Calu3 (cell line): ENCODE results near the gene FAM219A. TPM values are rescaled to one million over a fixed set of nuclear protein-coding genes. Genes with fewer than 3 reads are reported as not detected.

Source experiments
- BruUV-seq: library from RNA; stranded (reverse); fragments of 400-500 nt; replicated peaks from 2 replicates; lab custom pipeline; 2021; lab: Mats Ljungman, UMichigan
- CTCF ChIA-PET: fragments of 300-600 bp; sonication (Branson Sonifier 250); formaldehyde crosslinking; loops from one replicate; lab custom pipeline; 2022; ENCODE audit warnings: antibody characterized with exemption; lab: Charles Lee
- DNase-seq: peaks from one replicate; pipeline ENCODE4 v3.0.0; 2022
- H3K27ac Mint-ChIP-seq: one replicate; pipeline ENCODE4 v1.8.0; 2022; ENCODE audit warnings: mixed read lengths; ENCODE audit not compliant: unreplicated experiment
- H3K27me3 Mint-ChIP-seq: one replicate; pipeline ENCODE4 v1.8.0; 2022; ENCODE audit warnings: mixed read lengths; ENCODE audit not compliant: unreplicated experiment
- H3K36me3 Mint-ChIP-seq: one replicate; pipeline ENCODE4 v1.8.0; 2022; ENCODE audit warnings: mild to moderate bottlenecking, moderate library complexity, mixed read lengths; ENCODE audit not compliant: insufficient read depth, unreplicated experiment
- H3K4me1 Mint-ChIP-seq: one replicate; pipeline ENCODE4 v1.8.0; 2022; ENCODE audit warnings: mild to moderate bottlenecking, low read depth, mixed read lengths; ENCODE audit not compliant: unreplicated experiment
- H3K4me3 Mint-ChIP-seq: one replicate; pipeline ENCODE4 v1.8.0; 2022; ENCODE audit warnings: mild to moderate bottlenecking, low read depth, moderate library complexity, mixed read lengths; ENCODE audit not compliant: unreplicated experiment
- H3K9me3 Mint-ChIP-seq: one replicate; pipeline ENCODE4 v1.8.0; 2022; ENCODE audit warnings: low read depth, mixed read lengths; ENCODE audit not compliant: unreplicated experiment
- intact Hi-C: fragments of 100-400 bp; cut with micrococcal nuclease; formaldehyde crosslinking; loops from one replicate; pipeline ENCODE4 v1.10.0; 2022; ENCODE audit not compliant: unreplicated experiment
- total RNA-seq: library from RNA; stranded (reverse); gene quantifications from 2 replicates; pipeline ENCODE4 v1.2.3, GENCODE V29; 2022
- TF ChIP-seq, protein P1 (sequence below): fragments of 200-600 bp; IDR thresholded peaks from one replicate; pipeline ENCODE4 v1.8.0; 2022; ENCODE audit warnings: antibody characterized with exemption; ENCODE audit not compliant: unreplicated experiment

The FAM219A gene
- total RNA-seq, 1 experiment from 2014 or later = 13.1 TPM

DNA sequence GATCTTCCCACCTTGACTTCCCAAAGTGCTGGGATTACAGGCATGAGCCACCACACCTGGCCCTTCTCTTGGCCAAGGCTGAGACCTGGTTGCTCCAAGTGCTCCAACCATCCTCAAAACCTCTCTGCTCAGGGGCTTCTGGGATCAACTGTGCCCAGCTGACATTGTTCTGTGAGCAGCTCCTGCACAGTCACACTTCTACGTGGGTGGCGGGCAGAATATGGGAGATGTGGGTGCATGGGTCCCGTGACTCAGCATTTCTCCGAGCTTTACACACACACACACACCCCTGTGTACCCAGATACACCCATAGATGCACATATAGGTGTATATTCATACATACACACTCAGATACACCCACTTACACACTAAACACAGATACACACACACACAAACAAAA, 71.1 kb downstream of the FAM219A start:
- peaks cover 26% of the 10 kb centered on the region for H3K27me3 Mint-ChIP-seq
- no TSS peak for BruUV-seq
- no peak for DNase-seq
- H3K9me3 Mint-ChIP-seq = no peaks in the 10 kb centered on the region
- no peak overlapping the region for H3K4me3 Mint-ChIP-seq
- TF ChIP-seq, protein P1, sequence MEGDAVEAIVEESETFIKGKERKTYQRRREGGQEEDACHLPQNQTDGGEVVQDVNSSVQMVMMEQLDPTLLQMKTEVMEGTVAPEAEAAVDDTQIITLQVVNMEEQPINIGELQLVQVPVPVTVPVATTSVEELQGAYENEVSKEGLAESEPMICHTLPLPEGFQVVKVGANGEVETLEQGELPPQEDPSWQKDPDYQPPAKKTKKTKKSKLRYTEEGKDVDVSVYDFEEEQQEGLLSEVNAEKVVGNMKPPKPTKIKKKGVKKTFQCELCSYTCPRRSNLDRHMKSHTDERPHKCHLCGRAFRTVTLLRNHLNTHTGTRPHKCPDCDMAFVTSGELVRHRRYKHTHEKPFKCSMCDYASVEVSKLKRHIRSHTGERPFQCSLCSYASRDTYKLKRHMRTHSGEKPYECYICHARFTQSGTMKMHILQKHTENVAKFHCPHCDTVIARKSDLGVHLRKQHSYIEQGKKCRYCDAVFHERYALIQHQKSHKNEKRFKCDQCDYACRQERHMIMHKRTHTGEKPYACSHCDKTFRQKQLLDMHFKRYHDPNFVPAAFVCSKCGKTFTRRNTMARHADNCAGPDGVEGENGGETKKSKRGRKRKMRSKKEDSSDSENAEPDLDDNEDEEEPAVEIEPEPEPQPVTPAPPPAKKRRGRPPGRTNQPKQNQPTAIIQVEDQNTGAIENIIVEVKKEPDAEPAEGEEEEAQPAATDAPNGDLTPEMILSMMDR = no peak
- no peaks in the 10 kb centered on the region for H3K36me3 Mint-ChIP-seq
- CTCF ChIA-PET = no interaction called here
- no peaks in the 10 kb centered on the region for H3K4me1 Mint-ChIP-seq
- no peak overlapping the region for H3K27ac Mint-ChIP-seq
- intact Hi-C loops = no loop called here

- Mint-ChIP-seq H3K4me3 (no peak overlapping the region), H3K27me3 (peaks cover 32% of the 10 kb centered on the region), H3K4me1 (no peaks in the 10 kb centered on the region), H3K9me3 (no peaks in the 10 kb centered on the region), H3K27ac (no peak overlapping the region), H3K36me3 (no peaks in the 10 kb centered on the region)
- DNase-seq = no peak
- TF ChIP-seq, protein P1 = no peak
- no TSS peak for BruUV-seq
- intact Hi-C loops = no loop called here
- CTCF ChIA-PET = no interaction called here
Measured at GRCh38 chr9:34386656-34387055, 71.7 kb downstream of the FAM219A start.

- peaks cover 4% of the 10 kb centered on the region for H3K36me3 Mint-ChIP-seq
- no peaks in the 10 kb centered on the region for H3K4me1 Mint-ChIP-seq
- TF ChIP-seq, protein P1 = no peak
- H3K27me3 Mint-ChIP-seq = peaks cover 39% of the 10 kb centered on the region
- DNase-seq = no peak
- H3K27ac Mint-ChIP-seq = no peak overlapping the region
- H3K4me3 Mint-ChIP-seq = no peak overlapping the region
- H3K9me3 Mint-ChIP-seq = no peaks in the 10 kb centered on the region
- no TSS peak for BruUV-seq
- CTCF ChIA-PET = no interaction called here
- intact Hi-C loops = no loop called here
Measured at GRCh38 chr9:34385561-34386230, 72.7 kb downstream of the FAM219A start.

GRCh38 chr9:34384368-34385165, 73.8 kb downstream of the FAM219A start:
- no peak for DNase-seq
- Mint-ChIP-seq H3K4me3 (no peak overlapping the region), H3K27me3 (peaks cover 39% of the 10 kb centered on the region), H3K4me1 (peaks cover 3% of the 10 kb centered on the region), H3K27ac (no peak overlapping the region), H3K36me3 (peaks cover 10% of the 10 kb centered on the region), H3K9me3 (no peaks in the 10 kb centered on the region)
- TF ChIP-seq, protein P1 = no peak
- CTCF ChIA-PET = no interaction called here
- no TSS peak for BruUV-seq
- intact Hi-C loops = no loop called here
